ENCODE data around the gene TPRN. TPM values are rescaled to one million over a fixed set of nuclear protein-coding genes. Genes with fewer than 3 reads are reported as not detected.

TPRN gene
- total RNA-seq, 1 experiment from 2014 or later = 37.7 TPM

- H3K4me3 Mint-ChIP-seq (ENCODE audit: unreplicated experiment) = peak overlapping the region; percentile 79
Observed at GRCh38 chr9:137168573-137168903, 32.0 kb downstream of the TPRN start.

GRCh38 chr9:137167747-137168572, 32.6 kb downstream of the TPRN start:
- no TSS peak for BruUV-seq (replicated peaks)

More at GRCh38 chr9:137168573-137168903, 32.0 kb downstream of the TPRN start:
- Mint-ChIP-seq H3K9me3 (ENCODE audit: unreplicated experiment) (no peaks in the 10 kb centered on the region), H3K36me3 (ENCODE audit: insufficient read depth, unreplicated experiment) (peaks cover 6% of the 10 kb centered on the region), H3K27ac (ENCODE audit: unreplicated experiment) (no peak overlapping the region), H3K27me3 (ENCODE audit: insufficient read depth, unreplicated experiment) (peaks cover 4% of the 10 kb centered on the region), H3K4me1 (ENCODE audit: low read depth, unreplicated experiment) (peaks cover 6% of the 10 kb centered on the region)
- CTCF ChIA-PET = interaction anchor here (1.2 to 3.1 kb wide), 5 partner anchors 8 to 139 kb away, joined by 3 to 16 read pairs (median 8); partner anchors contain the start of genes ANAPC2, RNF224 and SSNA1
- Histone ChIP-seq H3K4me1 (peaks cover 13% of the 10 kb centered on the region), H3K9me3 (no peaks in the 10 kb centered on the region), H3K36me3 (ENCODE audit: control insufficient read depth, insufficient read depth, low read length) (no peaks in the 10 kb centered on the region), H3K4me3 (ENCODE audit: low read depth, low read length) (peak overlapping the region; percentile 74), H3K27me3 (replicated peaks; ENCODE audit: control insufficient read depth, insufficient read depth, low read length) (peaks cover 2% of the 10 kb centered on the region; the same call in 1 of the 2 replicates)
- DNase-seq = peak in 1 of 2 experiments; percentile 60
- POLR2A ChIA-PET = interaction anchor here (1.3 to 1.6 kb wide), 2 partner anchors 20 to 32 kb away, joined by 3 to 5 read pairs; partner anchors contain the start of genes SSNA1 and TPRN
- intact Hi-C loops (cut with micrococcal nuclease; ENCODE audit: unreplicated experiment) = loop anchor here (5.0 kb wide), 1 partner anchor 41 kb away; no protein-coding TSS in a partner anchor
- no peak for TF ChIP-seq CTCF (IDR thresholded peaks at IDR 0.05; ENCODE audit: insufficient read depth in 1 of 2, low read depth in 1 of 2, low read length in 1 of 2, severe bottlenecking in 1 of 2, unreplicated experiment in 1 of 2)
- BruUV-seq (replicated peaks) = no TSS peak

More at GRCh38 chr9:137167747-137168572, 32.6 kb downstream of the TPRN start:
- Histone ChIP-seq H3K36me3 (ENCODE audit: control insufficient read depth, insufficient read depth, low read length) (no peaks in the 10 kb centered on the region), H3K4me3 (ENCODE audit: low read depth, low read length) (peak overlapping the region; percentile 74), H3K27me3 (replicated peaks; ENCODE audit: control insufficient read depth, insufficient read depth, low read length) (peaks cover 2% of the 10 kb centered on the region; the same call in 1 of the 2 replicates), H3K9me3 (no peaks in the 10 kb centered on the region), H3K4me1 (peaks cover 13% of the 10 kb centered on the region)
- Mint-ChIP-seq H3K4me3 (ENCODE audit: unreplicated experiment) (peak overlapping the region; percentile 79), H3K27ac (ENCODE audit: unreplicated experiment) (no peak overlapping the region), H3K4me1 (ENCODE audit: low read depth, unreplicated experiment) (peaks cover 6% of the 10 kb centered on the region), H3K27me3 (ENCODE audit: insufficient read depth, unreplicated experiment) (peaks cover 4% of the 10 kb centered on the region), H3K36me3 (ENCODE audit: insufficient read depth, unreplicated experiment) (peaks cover under 1% of the 10 kb centered on the region), H3K9me3 (ENCODE audit: unreplicated experiment) (no peaks in the 10 kb centered on the region)
- ChIA-PET CTCF (interaction anchor here (0.6 to 3.1 kb wide), 7 partner anchors 9 to 274 kb away, joined by 3 to 16 read pairs (median 8); partner anchors contain the start of genes ANAPC2, RNF224 and SSNA1), POLR2A (interaction anchor here (0.5 to 1.6 kb wide), 3 partner anchors 33 to 684 kb away, joined by 3 to 5 read pairs (median 5); partner anchors contain the start of gene TPRN)
- DNase-seq = peak; percentile 83 to 85
- intact Hi-C loops (cut with micrococcal nuclease; ENCODE audit: unreplicated experiment) = loop anchor here (5.0 kb wide), 1 partner anchor 41 kb away; no protein-coding TSS in a partner anchor
- no peak for TF ChIP-seq CTCF (IDR thresholded peaks at IDR 0.05; ENCODE audit: insufficient read depth in 1 of 2, low read depth in 1 of 2, low read length in 1 of 2, severe bottlenecking in 1 of 2, unreplicated experiment in 1 of 2)
